Gastrocnemius medialis (tissue), 4 donors: Measurements from ENCODE around the gene RILPL1.

Experiments
- CTCF ChIP-seq, 5 experiments: fragments of 450-650 bp in 3 of 5; fragments of 200-600 bp in 2 of 5; sonication (generic) in 2 of 5; IDR thresholded peaks in 4 of 5; conservative IDR thresholded peaks in 1 of 5; 1 replicate in 4 of 5; 2 replicates in 1 of 5; pipeline ENCODE4 v1.5.1; 2016 to 2019; ENCODE audit warnings: antibody characterized with exemption in 5 of 5, mild to moderate bottlenecking in 3 of 5, moderate library complexity in 3 of 5
- POLR2A ChIP-seq, 2 donors: fragments of 450-650 bp; IDR thresholded peaks; one replicate each; pipeline ENCODE4 v1.6.1; 2017; ENCODE audit warnings: antibody characterized with exemption in 2 of 2, mild to moderate bottlenecking in 2 of 2, moderate library complexity in 2 of 2

GRCh38 chr12:123572391-123572790 lies 38.9 kb upstream of the RILPL1 start:
- TF ChIP-seq CTCF (IDR thresholded peaks at IDR 0.05 in 4 of 5, conservative IDR thresholded peaks at IDR 0.05 in 1 of 5): no peak
- no peak for TF ChIP-seq POLR2A (IDR thresholded peaks at IDR 0.05)
